HG03139 (cell line): ENCODE measurements around the gene PDK4.
A peak's percentile ranks its signal among the peaks of the same experiment; 100 is the strongest.

Experiments
- ATAC-seq: cut with Tn5 transposase; IDR thresholded peaks from one replicate; pipeline ENCODE4 v1.9.1; 2021; ENCODE audit not compliant: unreplicated experiment

The PDK4 gene

GRCh38 chr7:95596198-95597063 is at the start of gene PDK4:
TSS of gene PDK4 (minus strand) at chr7:95596516. CDS start at chr7:95596293, 223 bp downstream.
- ATAC-seq = peak; percentile 47

- ATAC-seq = no peak
Observed at GRCh38 chr7:95642173-95642572, 45.9 kb upstream of the PDK4 start.

- ATAC-seq = no peak
Observed at GRCh38 chr7:95636140-95636940, 40.0 kb upstream of the PDK4 start.

DNA sequence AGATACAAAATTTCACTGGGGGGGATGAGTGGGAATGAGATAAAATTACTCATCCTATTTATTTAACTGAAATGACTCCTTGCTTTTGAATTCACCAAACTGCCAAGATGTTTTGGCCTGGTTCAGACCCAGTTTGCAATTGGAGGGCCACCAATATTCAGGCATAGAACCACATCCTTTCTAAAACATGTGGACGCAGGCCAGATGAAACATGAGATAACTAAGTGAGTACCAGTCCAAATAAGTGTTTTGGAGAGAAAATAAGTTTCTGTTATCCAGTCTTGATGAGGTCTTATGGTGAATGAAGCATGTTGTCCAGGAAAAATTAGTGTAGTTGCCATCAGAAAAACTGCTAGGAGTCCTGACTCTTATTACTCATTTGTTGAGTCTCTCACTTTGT is 36.3 kb upstream of the PDK4 start:
- ATAC-seq = no peak

DNA sequence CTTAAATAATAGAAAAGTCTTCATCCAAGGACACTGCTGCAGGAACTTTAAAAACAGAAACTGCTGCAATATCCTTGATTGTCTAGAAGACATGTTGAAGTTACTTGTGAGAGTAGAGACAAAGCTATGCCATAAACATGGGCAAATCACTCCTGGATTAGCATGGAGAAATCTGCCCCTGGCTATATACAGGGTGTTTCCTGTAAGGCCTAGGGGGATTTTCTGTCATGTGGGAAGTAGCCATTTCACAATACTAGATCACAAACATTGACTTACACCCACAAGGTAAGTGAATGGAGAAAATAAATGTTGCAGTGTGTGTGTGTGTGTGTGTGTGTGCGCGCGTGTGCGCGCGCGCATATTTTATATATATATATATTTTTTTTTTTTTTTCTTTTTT is 35.2 kb upstream of the PDK4 start:
- ATAC-seq = no peak

DNA sequence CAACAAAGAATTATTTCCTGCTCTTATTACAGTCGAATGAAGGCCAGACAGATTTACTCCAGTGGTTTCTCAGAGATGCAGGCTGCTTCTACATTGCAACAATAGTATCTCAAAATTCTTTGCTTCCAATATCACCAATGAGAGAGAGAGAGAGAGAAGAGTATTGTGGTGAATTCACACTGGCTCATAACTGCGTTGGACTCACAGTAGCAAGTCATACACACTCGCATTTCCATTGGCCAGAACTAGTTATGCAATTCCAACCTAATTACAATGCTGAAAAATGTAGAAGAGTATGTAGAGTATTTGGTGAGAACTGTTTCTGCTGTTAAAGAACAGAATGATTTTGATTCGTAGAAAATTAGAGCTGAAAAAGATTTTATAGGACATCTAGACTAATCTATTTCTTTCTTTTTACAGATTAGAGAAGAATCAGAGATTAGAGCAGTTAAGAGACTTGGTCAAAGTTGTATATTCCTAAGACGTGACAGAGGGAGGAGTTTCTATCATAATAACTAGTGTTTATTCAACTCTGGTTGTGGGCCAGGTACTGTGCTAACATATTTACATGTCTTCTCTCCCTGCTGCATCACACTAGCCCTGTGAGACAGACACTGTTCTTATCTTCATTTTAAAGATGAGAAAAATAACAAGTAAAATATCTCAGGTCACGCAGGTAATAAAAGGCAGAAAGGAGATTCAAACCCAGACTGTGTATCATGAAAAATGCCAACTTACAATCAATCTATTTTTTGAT is 34.6 kb upstream of the PDK4 start:
- no peak for ATAC-seq

DNA sequence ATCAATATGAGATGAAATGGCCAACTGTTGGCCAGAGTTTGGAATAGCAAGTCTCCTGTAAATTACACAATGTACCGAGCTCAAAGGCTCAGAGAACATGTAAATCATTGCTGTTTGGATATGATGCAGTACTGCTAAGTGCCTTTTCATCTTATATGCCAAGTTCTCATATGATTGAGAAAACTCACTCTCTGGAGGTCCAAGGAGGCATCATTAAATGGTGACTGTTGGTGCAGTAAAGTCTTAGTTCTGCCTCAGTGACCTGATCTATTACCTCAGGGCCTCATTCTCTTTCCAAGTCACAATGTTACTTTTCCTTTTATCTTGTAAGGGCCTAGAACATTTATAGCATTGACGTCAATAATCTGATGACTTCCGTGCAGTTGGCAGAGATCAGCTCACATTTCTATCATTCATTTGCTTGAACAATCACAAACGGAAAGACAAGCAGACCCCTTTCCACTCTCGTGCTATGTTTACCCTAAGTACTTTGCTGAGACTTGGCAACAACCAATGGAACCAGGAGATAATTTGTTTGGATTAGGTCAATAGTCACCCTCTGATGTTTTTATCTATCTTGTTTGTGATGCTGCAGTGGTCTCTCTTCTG is 32.6 kb upstream of the PDK4 start:
- ATAC-seq = no peak

DNA sequence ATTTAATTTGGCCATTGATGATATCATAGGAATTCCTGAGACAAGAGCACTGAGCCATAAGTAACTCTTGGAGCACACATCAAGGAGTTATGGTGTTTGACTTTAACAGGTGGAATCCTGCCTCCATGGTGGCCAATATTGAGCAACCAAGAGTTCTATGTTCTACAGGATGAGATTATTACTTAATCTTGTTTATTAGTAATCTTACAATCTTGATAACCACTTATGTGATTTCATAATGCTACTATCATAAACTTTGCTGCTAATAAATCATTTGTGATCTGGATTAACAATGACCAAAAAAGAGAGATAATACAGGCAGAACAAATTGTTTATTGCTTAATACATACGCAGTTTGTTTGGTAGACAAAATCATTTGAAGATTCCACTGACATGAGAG is 27.5 kb upstream of the PDK4 start:
- no peak for ATAC-seq

DNA sequence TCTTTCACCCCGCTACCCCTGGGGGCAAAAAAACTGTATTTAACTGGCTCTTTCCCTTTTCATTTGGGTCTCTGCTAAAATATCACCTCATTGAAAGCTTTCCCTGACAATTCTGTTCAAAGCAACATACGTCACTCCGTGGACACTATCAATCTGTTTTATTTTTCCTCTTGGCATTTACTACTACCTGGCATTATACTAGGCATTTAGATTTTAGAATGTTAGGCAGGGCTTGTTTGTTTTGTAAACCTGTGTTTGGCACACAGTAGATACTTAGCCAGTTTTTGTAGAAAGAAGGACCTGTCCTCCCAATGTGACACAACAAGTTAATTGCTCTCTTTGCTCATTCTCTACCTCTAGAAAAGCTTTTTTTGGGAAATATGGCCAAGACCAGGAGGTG is 26.5 kb upstream of the PDK4 start:
- no peak for ATAC-seq

GRCh38 chr7:95622001-95622549 is 25.8 kb upstream of the PDK4 start:
- no peak for ATAC-seq

GRCh38 chr7:95621404-95621803 is 25.1 kb upstream of the PDK4 start:
- ATAC-seq = no peak

- no peak for ATAC-seq
Observed at GRCh38 chr7:95620631-95621030, 24.3 kb upstream of the PDK4 start.

GRCh38 chr7:95619921-95620320 is 23.6 kb upstream of the PDK4 start:
- no peak for ATAC-seq

DNA sequence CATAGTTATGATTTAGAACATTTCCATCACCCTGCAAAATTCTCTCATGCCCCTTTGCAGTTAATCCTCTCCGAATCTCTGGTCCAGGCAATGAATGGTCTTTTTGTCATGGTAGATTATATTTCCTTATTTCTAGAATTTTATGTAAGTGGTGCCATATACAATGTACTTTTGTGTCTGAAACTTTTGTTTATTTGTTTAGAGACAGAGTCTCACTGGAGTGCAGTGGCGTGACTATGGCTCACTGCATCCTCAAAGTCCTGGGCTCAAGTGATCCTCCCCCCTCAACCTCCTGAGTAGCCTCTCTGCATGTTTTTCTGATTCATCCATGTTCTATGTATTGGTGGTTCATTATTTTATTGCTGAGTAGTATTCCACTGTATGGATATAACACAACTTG is 23.2 kb upstream of the PDK4 start:
- ATAC-seq = no peak

GRCh38 chr7:95614442-95614940 is 18.2 kb upstream of the PDK4 start:
- no peak for ATAC-seq

GRCh38 chr7:95611224-95611623 is 14.9 kb upstream of the PDK4 start:
- ATAC-seq = no peak

GRCh38 chr7:95609277-95609971 is 13.1 kb upstream of the PDK4 start:
- no peak for ATAC-seq

DNA sequence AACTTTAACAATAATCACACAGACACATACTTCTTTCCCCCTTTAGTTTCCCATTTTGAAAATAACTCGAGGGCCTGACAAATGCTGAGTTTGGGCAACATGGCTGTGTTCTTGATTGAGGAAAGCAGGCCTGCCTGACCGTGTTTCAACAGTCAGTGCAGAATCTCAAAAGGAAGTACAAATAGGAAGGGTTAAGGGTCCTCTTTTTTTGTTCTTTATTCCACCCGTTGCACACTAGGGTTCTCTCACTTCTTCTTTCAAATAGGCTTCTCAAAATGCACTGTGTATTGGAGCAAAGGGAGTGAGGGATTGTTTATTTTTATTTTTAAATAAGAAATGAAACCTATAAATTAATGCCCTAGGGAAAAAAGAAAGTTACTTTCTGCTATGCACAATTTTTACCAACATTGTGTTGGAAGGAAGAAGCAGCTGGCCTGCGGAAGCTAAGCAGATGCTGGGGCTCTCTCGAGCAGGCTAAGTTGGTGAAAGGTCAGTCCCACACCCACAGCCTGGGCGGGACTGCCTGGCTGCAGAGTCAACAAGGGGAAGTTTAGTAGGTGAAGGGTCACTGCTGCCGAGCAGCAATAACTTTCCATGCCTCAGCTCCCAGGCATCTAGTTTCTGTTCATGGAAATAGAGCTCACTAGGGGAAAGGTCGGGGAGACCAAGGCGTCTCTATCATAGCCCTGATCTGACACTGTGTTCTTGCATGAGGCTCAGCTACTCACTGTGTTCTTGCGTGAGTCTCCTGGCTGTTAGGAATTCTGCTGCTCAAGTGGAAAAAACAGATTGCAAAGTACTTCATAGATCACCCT is 12.2 kb upstream of the PDK4 start:
- ATAC-seq = peak; percentile 98

GRCh38 chr7:95607561-95607960 is 11.2 kb upstream of the PDK4 start:
- ATAC-seq = no peak
